ENCODE measurements around the gene LMBR1L.

Gene LMBR1L

GRCh38 chr12:49111206-49111605 lies 559 bp upstream of the LMBR1L start:
- no peak for DNase-seq

- no peak for DNase-seq
These were observed 795 bp downstream of the LMBR1L start for GRCh38 chr12:49109641-49110463.

GRCh38 chr12:49108958-49109404 lies 1.7 kb downstream of the LMBR1L start:
- peak; percentile 78 for DNase-seq

GRCh38 chr12:49105504-49106084 lies 5.1 kb downstream of the LMBR1L start:
- no peak for DNase-seq

DNA sequence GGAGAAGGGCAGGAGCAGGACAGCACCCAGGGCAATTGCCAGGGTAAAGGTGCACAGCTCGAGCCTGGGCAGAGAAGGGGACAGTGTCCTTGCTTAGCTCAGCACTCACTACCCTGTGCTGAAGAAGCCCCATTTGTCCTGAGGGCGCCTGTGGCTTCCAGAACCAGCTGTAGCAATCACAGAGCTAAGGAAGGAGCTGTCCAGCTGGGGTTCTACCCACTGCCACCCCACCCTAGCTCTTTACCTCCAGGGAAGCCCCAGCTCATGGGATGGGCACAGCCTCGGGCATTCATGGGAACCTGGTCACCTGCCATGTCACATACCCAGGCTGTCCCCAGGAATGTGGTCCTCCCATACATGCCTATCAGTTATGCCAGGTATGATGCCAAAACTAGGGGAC lies 5.8 kb downstream of the LMBR1L start:
- no peak for DNase-seq

DNA sequence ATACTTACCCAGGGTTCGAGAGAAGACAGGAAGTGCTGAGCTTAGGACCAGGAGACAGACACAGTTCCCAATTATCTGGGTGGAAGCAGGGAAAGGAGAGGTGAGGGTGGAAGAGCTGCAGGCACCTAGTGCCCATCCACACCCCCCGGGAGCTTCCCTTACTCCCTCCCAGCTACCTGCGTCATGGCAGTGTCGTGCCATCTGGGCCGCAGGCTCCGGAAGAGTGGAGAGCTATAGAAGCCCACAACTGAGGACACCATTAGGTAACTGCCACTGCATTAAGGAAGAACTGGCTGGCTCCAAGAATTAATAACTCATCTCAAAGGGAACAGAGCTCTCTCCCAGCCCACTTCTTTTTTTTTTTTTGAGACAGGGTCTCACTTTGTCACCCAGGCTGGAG lies 10.3 kb downstream of the LMBR1L start:
- no peak for DNase-seq

DNA sequence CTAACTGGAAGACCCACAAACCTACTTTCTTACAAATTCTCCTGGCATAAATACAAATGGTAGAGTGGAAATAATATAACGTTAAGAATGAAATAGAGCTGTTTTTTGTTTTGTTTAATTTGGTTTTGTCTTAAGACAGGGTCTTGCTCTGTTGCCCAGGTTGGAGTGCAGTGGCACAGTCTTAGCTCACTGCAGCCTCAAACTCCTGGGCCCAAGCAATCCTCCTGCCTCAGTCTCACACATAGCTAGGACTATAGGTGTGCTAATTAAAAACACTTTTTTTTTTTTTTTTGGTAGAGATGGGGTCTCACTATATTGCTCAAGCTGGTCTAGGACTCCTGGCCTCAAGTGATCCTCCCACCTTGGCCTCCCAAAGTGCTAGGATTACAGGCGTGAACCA lies 11.9 kb downstream of the LMBR1L start:
- DNase-seq: no peak

DNA sequence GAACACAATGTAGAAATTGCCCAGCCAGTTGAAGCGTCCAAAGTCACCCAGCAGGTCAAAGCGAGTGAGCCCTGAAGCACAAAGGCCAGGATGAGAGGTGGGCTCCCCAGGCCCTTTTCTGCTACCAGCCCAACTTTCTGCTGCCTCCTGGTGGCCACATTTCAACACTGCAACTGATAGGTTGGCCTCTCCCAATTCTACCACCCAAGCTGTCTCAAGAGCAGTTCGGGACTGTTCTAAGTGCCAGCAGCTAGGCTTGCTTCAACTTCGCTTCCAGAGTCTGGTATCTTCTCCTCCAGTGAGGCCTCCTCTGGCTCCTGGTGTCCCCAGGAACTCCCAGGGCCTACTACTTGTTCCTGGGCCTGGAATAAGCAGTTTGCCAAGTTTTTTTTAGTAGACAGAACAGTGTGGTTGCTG lies 12.6 kb downstream of the LMBR1L start:
- peak; percentile 5 for DNase-seq

GRCh38 chr12:49097381-49097780 lies 13.3 kb downstream of the LMBR1L start:
- no peak for DNase-seq

DNA sequence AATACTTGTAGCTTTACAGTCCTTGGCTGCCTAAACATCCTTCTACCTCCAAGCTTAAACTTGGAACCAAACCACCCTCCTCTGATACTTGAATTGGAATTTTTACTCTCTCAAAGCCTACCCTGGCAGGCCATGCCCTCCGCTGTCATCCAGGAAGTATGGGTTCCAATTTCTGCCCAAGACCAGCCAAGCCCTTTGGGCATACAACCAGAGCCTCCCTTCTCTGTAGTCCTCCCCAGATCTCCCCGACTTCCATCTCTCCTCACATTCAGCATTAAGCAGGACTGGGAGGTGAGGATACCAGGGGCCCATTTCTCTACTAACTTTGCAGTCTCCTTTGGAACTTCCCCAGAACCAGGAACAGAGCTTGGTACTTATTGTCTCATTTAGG lies 15.7 kb downstream of the LMBR1L start:
- no peak for DNase-seq

DNA sequence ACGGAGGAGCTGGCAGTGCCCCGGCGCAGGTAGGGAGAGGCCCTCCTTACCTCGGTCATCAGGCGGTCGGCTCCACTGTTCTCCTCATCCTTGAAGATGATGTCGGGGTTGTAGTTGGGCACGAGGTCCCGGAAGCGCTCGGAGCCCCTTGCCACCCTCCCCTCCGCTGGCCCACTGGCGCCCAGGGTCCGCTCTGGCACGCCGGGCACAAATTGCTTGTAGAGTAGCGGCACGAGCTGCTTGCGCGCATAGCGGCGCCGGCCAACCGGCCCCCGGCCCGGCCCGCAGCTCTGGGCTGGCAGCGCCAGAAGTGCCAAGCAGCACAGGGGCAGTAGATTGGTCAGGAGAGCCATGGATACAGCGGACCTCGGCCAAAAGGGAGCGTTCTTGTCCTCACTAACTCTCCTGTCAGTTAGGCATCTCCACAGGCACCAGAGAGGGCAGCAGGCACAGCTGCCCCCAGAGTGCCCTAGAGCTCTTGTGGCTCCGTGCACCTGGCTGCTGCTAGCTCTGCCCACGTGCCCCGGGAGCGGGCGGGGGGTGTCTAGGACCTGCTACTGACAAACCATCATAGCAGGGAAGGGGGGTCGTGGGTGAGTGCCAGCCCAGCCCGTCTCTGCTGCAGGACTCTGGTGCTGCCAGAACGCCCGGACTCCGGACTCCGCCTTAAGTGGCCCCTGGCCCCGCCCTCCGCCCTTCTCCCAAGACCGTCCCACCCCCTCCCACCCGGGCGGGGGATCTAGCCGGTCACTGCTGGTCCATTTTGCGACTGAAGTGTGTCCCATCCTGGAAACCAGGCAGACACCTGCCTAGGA lies 16.3 kb downstream of the LMBR1L start, which contains the start of gene DHH:
TSS of gene DHH (minus strand) at position 642 of the 815 bp plus-strand sequence. CDS start at position 353, 289 bp downstream.
- DNase-seq: no peak

DNA sequence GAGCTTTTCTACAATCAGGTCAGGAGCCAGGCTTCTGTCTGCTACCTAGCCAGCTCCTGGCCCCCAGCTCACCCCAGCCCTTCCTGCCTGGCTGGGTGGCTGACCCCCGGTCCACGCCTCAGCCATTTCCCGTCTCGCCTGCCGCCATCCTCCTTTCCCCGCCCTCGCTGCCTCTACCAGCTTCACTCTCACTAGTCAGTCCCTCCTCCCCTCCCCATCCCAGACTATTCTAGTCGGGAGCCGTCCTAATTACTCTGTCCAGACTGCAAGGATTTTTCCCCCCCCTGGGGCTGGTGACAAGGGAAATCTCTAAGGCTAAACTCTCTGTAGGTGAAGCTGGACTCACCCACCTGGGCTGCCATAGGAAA lies 16.9 kb downstream of the LMBR1L start:
- no peak for DNase-seq

DNA sequence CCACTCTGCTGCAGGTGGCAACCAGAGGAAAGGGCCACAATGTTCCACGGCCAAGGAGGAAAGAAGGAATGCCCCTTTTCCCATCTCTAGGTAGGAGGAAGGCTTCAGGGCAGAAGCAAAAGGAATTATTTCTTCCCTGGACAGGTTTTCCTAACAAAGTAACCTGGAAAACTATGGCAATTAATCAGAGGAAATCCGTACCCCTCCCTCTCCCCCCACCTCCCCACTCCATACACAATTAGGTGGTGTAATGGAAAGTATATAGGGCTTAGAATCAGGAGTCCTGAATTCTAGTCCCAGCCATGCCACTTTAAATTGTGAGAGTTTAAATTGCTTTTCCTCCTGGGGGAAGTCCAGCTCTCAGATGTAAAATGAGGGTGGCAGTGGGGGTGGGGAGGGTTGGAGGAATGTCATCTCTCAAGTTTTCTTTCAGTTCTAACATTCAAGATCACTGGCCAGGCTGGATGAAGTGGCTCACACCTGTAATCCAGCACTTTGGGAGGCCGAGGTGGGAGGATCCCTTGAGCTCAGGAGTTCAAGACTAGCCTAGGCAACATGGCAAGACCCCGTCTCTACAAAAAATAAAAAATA lies 17.7 kb downstream of the LMBR1L start:
- DNase-seq: no peak

- peak; percentile 33 for DNase-seq
These were observed 18.4 kb downstream of the LMBR1L start for GRCh38 chr12:49092086-49092815.

DNA sequence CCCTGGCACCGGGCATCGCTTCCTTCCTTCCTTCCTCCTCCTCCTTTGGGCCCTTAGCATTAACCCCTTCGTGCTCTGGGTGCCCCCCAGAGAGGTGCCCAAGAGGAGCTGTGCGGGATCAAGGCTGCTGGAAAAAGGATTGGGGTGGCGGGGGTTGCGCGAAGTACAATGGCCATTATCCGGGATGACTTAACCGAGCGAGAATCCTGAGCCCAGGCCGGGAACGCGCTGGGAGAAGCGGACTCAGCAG lies 18.9 kb downstream of the LMBR1L start:
- no peak for DNase-seq

GRCh38 chr12:49091056-49091835 lies 19.4 kb downstream of the LMBR1L start:
- no peak for DNase-seq

DNA sequence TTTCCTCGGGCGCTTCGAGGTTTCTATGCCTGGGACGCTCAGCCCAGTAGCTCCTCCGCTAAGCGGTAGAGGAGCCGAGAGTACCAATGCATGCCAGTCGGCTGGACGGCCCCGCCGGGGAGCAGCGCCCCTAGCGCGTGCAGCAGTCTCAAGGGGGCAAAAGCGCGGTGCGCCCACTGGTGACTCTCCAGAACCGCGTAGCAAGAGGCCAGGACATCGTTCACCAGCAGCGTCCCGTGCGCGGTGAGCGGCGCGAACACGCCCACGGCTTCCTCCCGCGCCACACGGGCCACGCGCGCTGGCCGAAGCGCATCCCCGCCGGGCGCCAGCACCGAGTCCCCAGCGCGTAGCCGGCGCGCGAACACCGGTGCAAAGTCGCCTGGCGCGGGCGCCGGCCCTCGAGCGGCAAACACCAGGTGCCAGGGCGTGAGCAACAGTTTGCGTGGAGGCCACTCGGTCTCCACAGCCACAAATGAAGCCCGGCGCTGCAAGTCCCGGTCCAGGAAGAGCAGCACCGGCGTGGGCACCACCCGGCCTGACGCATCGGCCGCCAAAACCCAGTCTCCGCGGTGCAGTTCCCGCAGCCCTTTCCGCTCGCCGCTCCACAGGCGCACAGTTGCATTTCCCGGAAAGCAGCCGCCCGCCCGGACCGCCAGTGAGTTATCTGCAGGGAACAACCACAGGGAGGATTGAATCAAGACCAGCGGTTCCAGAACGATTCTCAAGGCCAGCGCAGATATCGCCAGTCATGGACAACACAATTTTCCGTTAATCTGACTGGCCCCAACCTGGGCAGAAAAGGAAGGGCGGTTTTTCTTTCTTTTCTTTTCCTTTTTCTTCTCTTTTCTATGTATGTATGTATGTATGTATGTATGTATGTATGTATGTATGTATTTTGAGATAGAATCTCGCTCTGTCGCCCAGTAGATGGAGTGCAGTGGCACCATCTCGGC lies 20.6 kb downstream of the LMBR1L start:
- DNase-seq: peak; percentile 2

DNA sequence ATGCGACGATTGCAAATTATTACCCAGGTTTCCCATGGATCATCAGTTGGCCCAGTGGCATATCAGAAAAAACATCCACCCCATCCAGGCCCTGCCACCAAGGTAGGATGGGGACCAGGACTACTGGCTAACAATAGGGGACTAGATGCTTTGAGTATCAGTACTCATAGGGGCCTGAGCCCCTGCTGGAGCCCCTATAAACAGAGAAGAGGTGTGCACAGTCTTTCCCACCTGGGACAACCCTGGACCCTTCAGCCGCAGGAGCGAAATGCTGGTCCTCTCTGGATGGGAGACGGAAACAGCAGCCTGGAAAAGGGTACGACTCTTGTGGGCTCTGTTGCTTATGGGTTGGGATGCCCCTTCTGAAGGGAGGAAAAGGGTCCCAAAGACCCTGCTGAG lies 21.7 kb downstream of the LMBR1L start:
- DNase-seq: no peak

DNA sequence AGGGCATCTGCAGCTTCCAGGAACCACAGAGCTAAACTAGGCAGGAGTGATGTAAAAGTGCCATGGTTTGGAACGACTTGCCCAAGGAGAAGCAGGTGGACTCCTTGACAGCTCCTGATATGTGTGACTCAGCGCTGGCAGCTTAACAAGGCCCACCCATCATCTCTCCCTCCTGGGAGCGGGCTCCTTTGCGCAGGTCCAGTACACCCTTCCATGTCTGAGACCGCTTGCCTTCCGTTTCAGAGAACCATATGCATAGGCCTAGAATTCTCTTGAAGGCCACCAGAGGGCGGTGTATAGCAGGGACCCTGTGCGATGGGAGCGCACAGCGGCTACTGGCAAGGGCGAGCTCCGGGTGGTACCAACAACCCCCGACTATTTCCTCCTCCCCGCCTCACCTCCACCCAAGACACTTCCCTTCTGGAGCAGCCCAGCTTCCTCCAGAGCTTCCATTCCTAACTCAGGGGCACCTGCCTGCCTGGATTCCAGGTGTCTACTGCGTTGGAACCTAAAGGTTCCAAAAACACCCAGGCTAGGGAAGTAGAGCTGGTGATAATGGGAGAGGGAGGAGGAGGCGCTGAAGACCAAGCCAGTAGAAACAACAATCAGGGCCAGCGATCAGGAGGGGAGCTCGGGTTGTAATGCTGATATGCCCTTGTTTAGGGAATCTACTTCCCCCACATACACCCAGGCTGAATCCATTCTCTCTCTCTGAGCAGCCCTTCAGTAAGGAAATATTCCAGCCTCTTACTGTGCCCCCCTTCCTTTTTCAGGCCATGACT lies 22.3 kb downstream of the LMBR1L start:
- peak; percentile 47 for DNase-seq

- DNase-seq: no peak
These were observed 24.5 kb downstream of the LMBR1L start for GRCh38 chr12:49086116-49086515.

All from GF-D8 (cell line).